Peyer's patch (tissue), 4 donors: ENCODE results near the gene AKAP12. TPM values are rescaled to one million over a fixed set of nuclear protein-coding genes. Genes with fewer than 3 reads are reported as not detected.
"Not testable (repeated sequence)": the region's sequence is repeated elsewhere in the genome, so short reads cannot be mapped to it uniquely, and the experiment has no call there.

Experiments
- DNase-seq, 3 donors: peaks; one replicate each; pipeline ENCODE4 v3.0.0-alpha.2; 2017 to 2019
- H3K27ac ChIP-seq, 4 donors: fragments of 200-600 bp; sonication (generic); one replicate each; pipeline ENCODE4 v1.5.1; 2016 to 2019
- H3K27me3 ChIP-seq, 2 donors: fragments of 200-600 bp; sonication (generic); one replicate each; pipeline ENCODE4 v1.5.1; 2019
- H3K36me3 ChIP-seq, 3 donors: fragments of 200-600 bp; sonication (generic); one replicate each; pipeline ENCODE4 v1.5.1; 2016 to 2019
- H3K4me1 ChIP-seq, 4 donors: fragments of 200-600 bp; sonication (generic); one replicate each; pipeline ENCODE4 v1.5.1; 2016 to 2019
- H3K4me3 ChIP-seq, 4 donors: fragments of 200-600 bp; sonication (generic); 1 replicate in 3 of 4; 2 replicates in 1 of 4; pipeline ENCODE4 v1.5.1; 2016 to 2019; ENCODE audit warnings: mild to moderate bottlenecking in 1 of 4
- H3K9me3 ChIP-seq, 4 donors: fragments of 200-600 bp; sonication (generic); one replicate each; pipeline ENCODE4 v1.5.1; 2016 to 2019; ENCODE audit warnings: mild to moderate bottlenecking in 1 of 4
- CTCF ChIP-seq, 6 experiments: fragments of 450-650 bp in 4 of 6; fragments of 200-600 bp in 2 of 6; sonication (generic) in 1 of 6; IDR thresholded peaks; one replicate each; pipeline ENCODE4 v1.5.1; 2017 to 2019; ENCODE audit warnings: antibody characterized with exemption in 6 of 6, mild to moderate bottlenecking in 3 of 6, moderate library complexity in 1 of 6
- POLR2A ChIP-seq, 2 donors: fragments of 450-650 bp; IDR thresholded peaks; one replicate each; pipeline ENCODE4 v1.5.1; 2017; ENCODE audit warnings: antibody characterized with exemption in 2 of 2, mild to moderate bottlenecking in 2 of 2, moderate library complexity in 2 of 2
- total RNA-seq, 4 donors: library from RNA; depleted of rRNA; stranded (reverse); fragments of >200 nt; gene quantifications; one replicate each; pipeline ENCODE4 v1.1.0, GENCODE V29; 2016

AKAP12 gene
- total RNA-seq, 4 donors from 2014 or later: 6.5 to 54.5 (median 23.8) TPM

DNA sequence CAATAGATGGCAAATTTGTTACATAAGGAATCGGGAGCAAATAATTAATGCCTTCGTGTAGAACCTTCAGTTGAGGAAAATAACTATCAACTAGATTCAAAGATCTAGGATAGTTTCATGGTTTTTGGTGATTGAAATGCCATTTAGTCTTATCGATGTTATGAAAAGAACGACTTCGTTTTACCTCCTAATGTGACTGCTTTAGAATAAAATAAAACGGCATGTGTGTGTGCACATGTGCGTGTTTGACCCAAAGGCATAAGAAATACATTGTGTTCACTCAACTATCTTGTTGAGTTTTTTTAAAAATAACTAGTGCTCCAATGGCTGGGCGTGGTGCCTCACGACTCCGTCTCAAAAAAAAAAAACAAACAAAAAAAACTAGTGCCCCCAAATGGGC lies 114.0 kb downstream of the AKAP12 start:
- H3K27me3 ChIP-seq: no peaks in the 10 kb centered on the region
- no peak overlapping the region for H3K4me3 ChIP-seq
- no peak for TF ChIP-seq CTCF (IDR thresholded peaks at IDR 0.05)
- no peak for TF ChIP-seq POLR2A (IDR thresholded peaks at IDR 0.05)
- H3K36me3 ChIP-seq: peaks cover 0 to 7% (median 0%) of the 10 kb centered on the region in 3 donors
- H3K4me1 ChIP-seq: no peaks in the 10 kb centered on the region
- H3K27ac ChIP-seq: no peak overlapping the region
- no peaks in the 10 kb centered on the region for H3K9me3 ChIP-seq
- DNase-seq: no peak

- peaks cover 0 to 15% (median 0%) of the 10 kb centered on the region in 3 donors for H3K36me3 ChIP-seq
- not testable (repeated sequence) for H3K27ac ChIP-seq, H3K27me3 ChIP-seq, H3K9me3 ChIP-seq, H3K4me1 ChIP-seq, H3K4me3 ChIP-seq, DNase-seq
These were observed 117.2 kb downstream of the AKAP12 start for GRCh38 chr6:151356983-151357382.

- no peaks in the 10 kb centered on the region for H3K4me1 ChIP-seq
- H3K27ac ChIP-seq: no peak overlapping the region
- H3K4me3 ChIP-seq: no peak overlapping the region
- no peak for DNase-seq
- H3K36me3 ChIP-seq: peaks cover 0 to 21% (median 0%) of the 10 kb centered on the region in 3 donors
- TF ChIP-seq CTCF (IDR thresholded peaks at IDR 0.05): no peak
- TF ChIP-seq POLR2A (IDR thresholded peaks at IDR 0.05): no peak
- no peaks in the 10 kb centered on the region for H3K27me3 ChIP-seq
- no peaks in the 10 kb centered on the region for H3K9me3 ChIP-seq
These were observed 118.1 kb downstream of the AKAP12 start for GRCh38 chr6:151357758-151358436.

GRCh38 chr6:151358475-151358874 lies 118.7 kb downstream of the AKAP12 start:
- DNase-seq: no peak
- peaks cover 0 to 24% (median 0%) of the 10 kb centered on the region in 3 donors for H3K36me3 ChIP-seq
- TF ChIP-seq CTCF (IDR thresholded peaks at IDR 0.05) (no peak), POLR2A (IDR thresholded peaks at IDR 0.05) (no peak)

DNA sequence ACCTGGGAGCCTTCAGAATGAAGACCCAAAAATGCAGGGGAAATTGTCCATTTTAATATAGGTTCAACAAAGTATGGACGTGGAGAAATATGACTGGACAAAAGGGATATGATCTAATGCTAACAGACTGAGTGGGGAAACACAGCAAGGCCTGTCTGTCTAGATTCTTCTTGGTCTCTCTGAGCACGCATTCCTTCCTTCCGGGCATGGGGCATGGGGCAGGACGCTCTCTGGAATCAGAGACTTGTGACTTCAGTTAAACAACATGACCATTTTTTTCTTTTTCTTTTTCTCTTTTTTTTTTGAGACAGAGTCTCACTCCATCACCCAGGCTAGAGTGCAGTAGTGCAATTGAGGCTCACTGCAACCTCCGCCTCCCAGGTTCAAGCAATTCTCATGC lies 119.7 kb downstream of the AKAP12 start:
- Histone ChIP-seq H3K36me3 (peaks cover 0 to 24% (median 0%) of the 10 kb centered on the region in 3 donors), H3K27me3 (no peaks in the 10 kb centered on the region), H3K9me3 (no peaks in the 10 kb centered on the region), H3K27ac (no peak overlapping the region), H3K4me1 (no peaks in the 10 kb centered on the region), H3K4me3 (no peak overlapping the region)
- no peak for DNase-seq
- no peak for TF ChIP-seq POLR2A (IDR thresholded peaks at IDR 0.05)
- TF ChIP-seq CTCF (IDR thresholded peaks at IDR 0.05): no peak

More at GRCh38 chr6:151358475-151358874, 118.7 kb downstream of the AKAP12 start:
- Histone ChIP-seq H3K27me3 (no peaks in the 10 kb centered on the region), H3K9me3 (no peaks in the 10 kb centered on the region), H3K27ac (no peak overlapping the region), H3K4me1 (no peaks in the 10 kb centered on the region), H3K4me3 (no peak overlapping the region)

DNA sequence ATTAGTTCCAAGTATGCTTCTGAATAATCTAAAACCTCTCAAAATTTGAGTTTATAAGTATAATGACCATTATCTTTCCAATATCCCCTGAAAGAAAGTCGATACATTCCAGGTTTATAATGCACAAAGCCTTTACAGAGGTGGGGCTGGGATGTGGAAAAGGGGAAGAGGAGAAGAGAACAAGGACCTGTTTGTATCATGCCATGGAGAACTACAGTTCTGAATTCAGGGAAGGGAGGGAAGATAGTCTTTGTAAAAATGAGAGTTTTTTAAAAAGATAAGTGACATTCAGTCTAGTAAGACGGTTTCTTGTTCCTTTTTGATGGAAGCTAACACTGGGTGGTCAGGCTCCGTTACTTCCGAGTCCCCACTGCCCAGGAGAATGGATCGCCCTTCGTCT lies 125.5 kb downstream of the AKAP12 start:
- no peak for TF ChIP-seq CTCF (IDR thresholded peaks at IDR 0.05)
- no peak for TF ChIP-seq POLR2A (IDR thresholded peaks at IDR 0.05)
- no peak for DNase-seq
- Histone ChIP-seq H3K4me1 (no peaks in the 10 kb centered on the region), H3K27me3 (no peaks in the 10 kb centered on the region), H3K27ac (no peak overlapping the region), H3K36me3 (peaks cover 0 to 61% (median 0%) of the 10 kb centered on the region in 3 donors), H3K9me3 (no peaks in the 10 kb centered on the region), H3K4me3 (no peak overlapping the region)
